Measurements from ENCODE around the gene B4GALT5.

DNA sequence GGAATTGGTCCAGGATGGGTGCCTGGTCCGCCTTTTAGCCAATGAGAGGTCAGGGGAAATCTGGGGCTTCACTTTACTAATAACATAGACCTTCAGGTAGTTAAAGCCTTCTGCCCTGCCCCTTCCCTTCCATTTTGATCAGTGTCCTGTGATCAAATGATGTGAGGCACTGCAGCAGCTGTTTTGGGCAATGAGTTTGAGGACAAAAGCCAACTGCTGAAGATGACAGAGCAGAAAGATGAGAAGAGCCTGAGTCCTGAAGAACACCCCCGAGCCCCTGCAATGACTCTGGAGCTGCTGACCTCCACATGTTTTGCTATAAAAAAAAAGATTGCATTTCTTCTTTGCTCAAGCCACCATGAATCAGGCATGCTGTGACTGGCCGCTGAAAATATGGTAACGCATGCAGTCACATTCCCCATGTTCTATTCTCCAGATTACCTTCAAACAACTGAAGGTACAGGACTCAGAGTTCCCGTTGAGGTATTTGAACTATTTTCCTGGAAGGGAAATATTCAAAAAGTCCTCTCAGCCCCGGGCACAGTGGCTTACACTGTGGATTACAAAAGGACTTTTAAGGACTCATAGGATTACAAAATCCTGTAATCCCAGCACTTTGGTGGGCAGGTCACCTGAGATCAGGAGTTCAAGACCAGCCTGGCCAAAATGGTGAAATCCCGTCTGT lies 45.7 kb upstream of the B4GALT5 start:
- no peak for TF ChIP-seq ZC3H10 (CRISPR knock-in tag; IDR thresholded peaks at IDR 0.05)
- TF ChIP-seq SNAI2 (CRISPR knock-in tag; IDR thresholded peaks at IDR 0.05) = no peak
- TF ChIP-seq ZFP30 (CRISPR knock-in tag; IDR thresholded peaks at IDR 0.05) = no peak
- no peak for TF ChIP-seq OSR1 (CRISPR knock-in tag; IDR thresholded peaks at IDR 0.05)
- TF ChIP-seq ZFP3 (CRISPR knock-in tag; IDR thresholded peaks at IDR 0.05) = no peak
- TF ChIP-seq, protein P1, sequence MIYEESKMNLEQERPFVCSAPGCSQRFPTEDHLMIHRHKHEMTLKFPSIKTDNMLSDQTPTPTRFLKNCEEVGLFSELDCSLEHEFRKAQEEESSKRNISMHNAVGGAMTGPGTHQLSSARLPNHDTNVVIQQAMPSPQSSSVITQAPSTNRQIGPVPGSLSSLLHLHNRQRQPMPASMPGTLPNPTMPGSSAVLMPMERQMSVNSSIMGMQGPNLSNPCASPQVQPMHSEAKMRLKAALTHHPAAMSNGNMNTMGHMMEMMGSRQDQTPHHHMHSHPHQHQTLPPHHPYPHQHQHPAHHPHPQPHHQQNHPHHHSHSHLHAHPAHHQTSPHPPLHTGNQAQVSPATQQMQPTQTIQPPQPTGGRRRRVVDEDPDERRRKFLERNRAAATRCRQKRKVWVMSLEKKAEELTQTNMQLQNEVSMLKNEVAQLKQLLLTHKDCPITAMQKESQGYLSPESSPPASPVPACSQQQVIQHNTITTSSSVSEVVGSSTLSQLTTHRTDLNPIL (CRISPR knock-in tag; IDR thresholded peaks at IDR 0.05; ENCODE audit: low read depth) = no peak
- no peak for TF ChIP-seq BACH2 (CRISPR knock-in tag; IDR thresholded peaks at IDR 0.05; ENCODE audit: borderline replicate concordance)
- no peak for TF ChIP-seq TOX (CRISPR knock-in tag; IDR thresholded peaks at IDR 0.05; ENCODE audit: borderline replicate concordance)

Measured in SK-N-SH treated with all-trans-retinoic acid at 6 μM for 48 hours (cell line).